IPS DF 6.9 (cell line): ENCODE results near the gene UBN1.

Experiments
- DNase-seq: peaks from one replicate; pipeline ENCODE4 v3.0.0-alpha.2; 2013; ENCODE audit warnings: low read depth, low spot score
- H3K27ac ChIP-seq: one replicate; pipeline ENCODE4 v1.5.1; 2013; ENCODE audit warnings: low read length, control low read depth
- H3K27me3 ChIP-seq: 2 replicates; pipeline ENCODE4 v1.6.1; 2013; ENCODE audit warnings: mild to moderate bottlenecking, low read length; ENCODE audit not compliant: control insufficient read depth, insufficient read depth
- H3K36me3 ChIP-seq: 2 replicates; pipeline ENCODE4 v1.6.1; 2013; ENCODE audit warnings: low read length; ENCODE audit not compliant: control insufficient read depth, insufficient read depth
- H3K4me1 ChIP-seq: 2 replicates; pipeline ENCODE4 v1.6.1; 2013; ENCODE audit warnings: low read length; ENCODE audit not compliant: control insufficient read depth, insufficient read depth
- H3K4me3 ChIP-seq: 2 replicates; pipeline ENCODE4 v1.5.1; 2013; ENCODE audit warnings: mild to moderate bottlenecking, low read length
- H3K9me3 ChIP-seq: 2 replicates; pipeline ENCODE4 v1.6.1; 2013; ENCODE audit warnings: low read length, inconsistent platforms; ENCODE audit not compliant: control insufficient read depth, insufficient read depth
- WGBS: extraction: QIAGEN DNeasy Blood & Tissue Kit; methylation state at CpG from one replicate; pipeline ENCODE4 v1.1.7; 2013; ENCODE audit warnings: mixed read lengths, missing lambda C conversion rate; ENCODE audit not compliant: insufficient read length, insufficient coverage; 5-methylcytosine and 5-hydroxymethylcytosine counted together

The UBN1 gene

GRCh38 chr16:4915226-4915761 lies 68.0 kb downstream of the UBN1 start:
- peaks cover 4% of the 10 kb centered on the region for H3K4me1 ChIP-seq
- no peaks in the 10 kb centered on the region for H3K9me3 ChIP-seq
- H3K27ac ChIP-seq = no peak overlapping the region
- no CpG with 5 or more reads among the region's 11 CpGs for WGBS
- no peaks in the 10 kb centered on the region for H3K27me3 ChIP-seq
- H3K4me3 ChIP-seq = no peak overlapping the region
- no peak for DNase-seq
- H3K36me3 ChIP-seq = no peaks in the 10 kb centered on the region

GRCh38 chr16:4917117-4917516 lies 69.8 kb downstream of the UBN1 start:
- Histone ChIP-seq H3K36me3 (no peaks in the 10 kb centered on the region), H3K4me3 (no peak overlapping the region), H3K27me3 (no peaks in the 10 kb centered on the region), H3K27ac (no peak overlapping the region), H3K9me3 (no peaks in the 10 kb centered on the region), H3K4me1 (peaks cover 4% of the 10 kb centered on the region)
- no peak for DNase-seq
- WGBS = no CpG with 5 or more reads among the region's 4 CpGs

GRCh38 chr16:4918781-4919251 lies 71.5 kb downstream of the UBN1 start:
- no CpG with 5 or more reads among the region's 13 CpGs for WGBS
- no peak overlapping the region for H3K27ac ChIP-seq
- DNase-seq = no peak

GRCh38 chr16:4920826-4921225 lies 73.5 kb downstream of the UBN1 start:
- peaks cover 12% of the 10 kb centered on the region for H3K4me1 ChIP-seq

More at GRCh38 chr16:4918781-4919251, 71.5 kb downstream of the UBN1 start:
- Histone ChIP-seq H3K9me3 (no peaks in the 10 kb centered on the region), H3K4me1 (peaks cover 4% of the 10 kb centered on the region), H3K4me3 (no peak overlapping the region), H3K27me3 (no peaks in the 10 kb centered on the region), H3K36me3 (0 out of 2 replicates have a peak, but pooled peaks cover 4% of the 10 kb centered on the region)

GRCh38 chr16:4922721-4923342 lies 75.6 kb downstream of the UBN1 start:
- no CpG with 5 or more reads among the region's 18 CpGs for WGBS
- 0 out of 2 replicates have a peak, but pooled peaks cover 4% of the 10 kb centered on the region for H3K36me3 ChIP-seq
- H3K4me3 ChIP-seq = no peak overlapping the region
- H3K9me3 ChIP-seq = no peaks in the 10 kb centered on the region
- H3K27me3 ChIP-seq = no peaks in the 10 kb centered on the region
- no peak overlapping the region for H3K27ac ChIP-seq
- DNase-seq = no peak
- peaks cover 14% of the 10 kb centered on the region for H3K4me1 ChIP-seq

More at GRCh38 chr16:4920826-4921225, 73.5 kb downstream of the UBN1 start:
- Histone ChIP-seq H3K27ac (no peak overlapping the region), H3K27me3 (no peaks in the 10 kb centered on the region), H3K9me3 (no peaks in the 10 kb centered on the region), H3K4me3 (no peak overlapping the region), H3K36me3 (0 out of 2 replicates have a peak, but pooled peaks cover 4% of the 10 kb centered on the region)
- DNase-seq = no peak
- no CpG with 5 or more reads among the region's 5 CpGs for WGBS

GRCh38 chr16:4923853-4924252 lies 76.6 kb downstream of the UBN1 start:
- Histone ChIP-seq H3K9me3 (no peaks in the 10 kb centered on the region), H3K4me1 (peaks cover 10% of the 10 kb centered on the region), H3K27me3 (no peaks in the 10 kb centered on the region), H3K36me3 (0 out of 2 replicates have a peak, but pooled peaks cover 4% of the 10 kb centered on the region), H3K4me3 (no peak overlapping the region), H3K27ac (no peak overlapping the region)
- WGBS = no CpG with 5 or more reads among the region's 6 CpGs
- no peak for DNase-seq

GRCh38 chr16:4924593-4925292 lies 77.5 kb downstream of the UBN1 start:
- DNase-seq = no peak
- Histone ChIP-seq H3K36me3 (0 out of 2 replicates have a peak, but pooled peaks cover 4% of the 10 kb centered on the region), H3K27me3 (no peaks in the 10 kb centered on the region), H3K9me3 (no peaks in the 10 kb centered on the region), H3K4me3 (no peak overlapping the region), H3K4me1 (peaks cover 10% of the 10 kb centered on the region), H3K27ac (no peak overlapping the region)
- WGBS = no CpG with 5 or more reads among the region's 12 CpGs

GRCh38 chr16:4925293-4925607 lies 78.0 kb downstream of the UBN1 start:
- no peak for DNase-seq
- Histone ChIP-seq H3K4me1 (peaks cover 10% of the 10 kb centered on the region), H3K27me3 (no peaks in the 10 kb centered on the region), H3K4me3 (no peak overlapping the region), H3K27ac (no peak overlapping the region), H3K36me3 (peaks cover 4% of the 10 kb centered on the region; the same call in 1 of the 2 replicates), H3K9me3 (no peaks in the 10 kb centered on the region)
- WGBS = no CpG with 5 or more reads among the region's 5 CpGs

GRCh38 chr16:4925791-4926190 lies 78.5 kb downstream of the UBN1 start:
- no CpG with 5 or more reads among the region's 5 CpGs for WGBS
- H3K4me1 ChIP-seq = peaks cover 10% of the 10 kb centered on the region
- H3K36me3 ChIP-seq = peaks cover 4% of the 10 kb centered on the region; the same call in 1 of the 2 replicates
- H3K27me3 ChIP-seq = no peaks in the 10 kb centered on the region
- H3K4me3 ChIP-seq = no peak overlapping the region
- no peak overlapping the region for H3K27ac ChIP-seq
- DNase-seq = no peak
- H3K9me3 ChIP-seq = no peaks in the 10 kb centered on the region

GRCh38 chr16:4926928-4927327 lies 79.6 kb downstream of the UBN1 start:
- Histone ChIP-seq H3K36me3 (peaks cover 4% of the 10 kb centered on the region; the same call in 1 of the 2 replicates), H3K4me1 (peaks cover 10% of the 10 kb centered on the region), H3K27me3 (no peaks in the 10 kb centered on the region), H3K27ac (no peak overlapping the region), H3K4me3 (no peak overlapping the region), H3K9me3 (no peaks in the 10 kb centered on the region)
- no CpG with 5 or more reads among the region's 2 CpGs for WGBS
- DNase-seq = no peak
